GM12872 (cell line): Measurements from ENCODE around the gene MRPL34.

ENCODE experiments used
- TF ChIP-seq, protein P1 (sequence below): IDR thresholded peaks from 3 replicates; pipeline ENCODE4 v1.5.1; 2011; ENCODE audit warnings: low read depth, mild to moderate bottlenecking, low read length, moderate library complexity; ENCODE audit not compliant: insufficient read depth

Gene MRPL34

DNA sequence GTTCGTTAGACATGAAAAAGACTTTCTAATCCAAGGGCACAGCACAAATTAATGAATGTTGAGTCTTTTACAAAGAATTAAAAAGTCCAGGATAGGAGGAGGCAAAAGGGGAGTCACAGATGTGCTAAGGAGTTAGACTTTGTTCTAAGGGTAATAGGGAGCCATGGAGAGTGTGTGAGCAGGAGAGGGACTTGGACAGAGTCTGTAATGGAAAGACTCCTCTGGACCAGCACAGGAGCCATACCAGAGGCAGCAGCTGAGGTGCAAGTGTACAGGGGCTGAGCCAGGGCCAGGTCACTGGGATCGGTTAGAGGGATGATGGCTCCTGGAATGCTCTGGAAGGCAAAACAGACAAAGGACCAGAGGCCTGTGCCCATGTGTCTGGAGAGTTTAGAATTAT lies 42.2 kb downstream of the MRPL34 start:
- TF ChIP-seq, protein P1, sequence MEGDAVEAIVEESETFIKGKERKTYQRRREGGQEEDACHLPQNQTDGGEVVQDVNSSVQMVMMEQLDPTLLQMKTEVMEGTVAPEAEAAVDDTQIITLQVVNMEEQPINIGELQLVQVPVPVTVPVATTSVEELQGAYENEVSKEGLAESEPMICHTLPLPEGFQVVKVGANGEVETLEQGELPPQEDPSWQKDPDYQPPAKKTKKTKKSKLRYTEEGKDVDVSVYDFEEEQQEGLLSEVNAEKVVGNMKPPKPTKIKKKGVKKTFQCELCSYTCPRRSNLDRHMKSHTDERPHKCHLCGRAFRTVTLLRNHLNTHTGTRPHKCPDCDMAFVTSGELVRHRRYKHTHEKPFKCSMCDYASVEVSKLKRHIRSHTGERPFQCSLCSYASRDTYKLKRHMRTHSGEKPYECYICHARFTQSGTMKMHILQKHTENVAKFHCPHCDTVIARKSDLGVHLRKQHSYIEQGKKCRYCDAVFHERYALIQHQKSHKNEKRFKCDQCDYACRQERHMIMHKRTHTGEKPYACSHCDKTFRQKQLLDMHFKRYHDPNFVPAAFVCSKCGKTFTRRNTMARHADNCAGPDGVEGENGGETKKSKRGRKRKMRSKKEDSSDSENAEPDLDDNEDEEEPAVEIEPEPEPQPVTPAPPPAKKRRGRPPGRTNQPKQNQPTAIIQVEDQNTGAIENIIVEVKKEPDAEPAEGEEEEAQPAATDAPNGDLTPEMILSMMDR, result no peak

DNA sequence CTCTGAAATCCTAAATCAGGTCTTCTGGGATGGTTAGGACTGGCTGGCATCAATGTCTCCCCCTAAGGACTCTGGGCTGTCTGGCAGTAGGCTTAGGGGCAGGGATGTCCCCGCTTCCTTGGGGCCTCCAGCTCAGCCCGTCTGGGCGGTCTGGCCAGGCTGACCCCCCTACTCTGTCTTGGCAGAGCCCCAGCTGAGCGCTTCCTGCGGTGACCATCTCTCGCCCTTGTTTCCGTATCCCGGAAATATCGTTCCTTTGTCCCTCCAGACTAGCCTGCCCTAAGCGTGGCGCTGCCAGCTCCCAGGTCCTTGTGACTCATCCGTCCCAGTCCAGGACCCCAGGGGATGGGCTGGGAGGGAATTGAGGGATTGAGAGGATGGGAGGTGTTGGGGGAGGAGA lies 43.0 kb downstream of the MRPL34 start:
- TF ChIP-seq, protein P1, result no peak

DNA sequence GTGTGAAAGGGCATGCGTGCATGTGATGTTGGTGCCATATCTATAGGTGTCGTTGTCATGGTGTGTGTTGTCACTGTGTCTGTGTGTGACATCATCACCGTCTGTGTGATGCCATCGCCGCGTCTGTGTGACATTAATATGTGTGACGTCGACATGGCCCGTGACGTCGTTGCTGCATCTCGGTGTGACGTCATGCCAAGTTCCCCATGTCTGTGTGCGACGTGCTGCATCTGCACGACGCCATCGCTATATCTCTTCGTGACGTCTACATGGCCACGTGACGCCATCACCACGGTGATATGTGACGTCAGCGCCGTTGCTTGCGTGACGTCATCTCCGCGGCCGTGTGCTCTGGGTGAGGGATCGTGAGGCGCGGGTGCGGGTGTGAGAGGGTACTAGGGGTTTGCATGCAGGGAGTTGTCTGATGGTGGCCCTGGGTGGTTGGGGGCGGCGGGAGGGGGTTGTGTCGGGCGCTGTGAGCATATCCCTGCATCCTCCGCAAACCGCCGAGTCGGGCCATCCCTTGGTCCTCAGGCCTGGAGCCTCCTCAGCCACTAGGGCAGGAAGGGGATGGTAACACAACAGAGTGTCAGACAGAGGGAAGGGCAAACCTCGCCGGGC lies 46.3 kb downstream of the MRPL34 start:
- TF ChIP-seq, protein P1, result no peak

DNA sequence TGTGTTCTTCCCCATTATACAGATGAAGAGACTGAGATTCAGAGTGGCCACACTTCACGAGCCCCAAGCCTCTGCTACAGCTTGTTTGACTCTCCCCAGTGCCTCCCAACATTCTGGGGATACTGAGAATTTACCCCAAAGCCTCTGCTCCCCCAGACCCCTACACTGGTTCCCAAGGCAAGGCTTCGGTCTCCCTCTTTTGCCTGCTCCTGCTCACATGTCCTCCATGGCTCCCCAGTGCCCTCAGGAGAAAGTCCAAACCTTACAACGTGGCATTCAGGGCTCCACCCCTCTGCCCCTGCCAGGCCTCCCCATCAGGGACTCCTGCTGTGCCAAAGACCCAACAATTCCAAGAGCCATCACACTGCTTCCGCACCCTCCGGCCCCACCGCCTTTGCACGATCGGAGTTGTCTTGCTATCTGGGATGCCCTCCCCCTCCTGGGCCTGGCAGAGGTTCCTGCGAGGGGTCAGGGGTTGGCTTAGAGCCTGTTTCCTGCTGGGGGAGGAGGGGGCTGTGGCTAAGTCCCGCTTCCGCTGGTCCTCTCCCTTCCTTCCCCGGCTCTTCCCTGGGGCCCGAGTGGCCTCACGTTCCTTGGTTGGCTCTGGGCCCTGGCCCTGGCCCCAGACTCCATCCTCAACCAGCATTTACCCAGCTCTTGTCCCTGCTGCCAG lies 47.1 kb downstream of the MRPL34 start:
- TF ChIP-seq, protein P1, result no peak

DNA sequence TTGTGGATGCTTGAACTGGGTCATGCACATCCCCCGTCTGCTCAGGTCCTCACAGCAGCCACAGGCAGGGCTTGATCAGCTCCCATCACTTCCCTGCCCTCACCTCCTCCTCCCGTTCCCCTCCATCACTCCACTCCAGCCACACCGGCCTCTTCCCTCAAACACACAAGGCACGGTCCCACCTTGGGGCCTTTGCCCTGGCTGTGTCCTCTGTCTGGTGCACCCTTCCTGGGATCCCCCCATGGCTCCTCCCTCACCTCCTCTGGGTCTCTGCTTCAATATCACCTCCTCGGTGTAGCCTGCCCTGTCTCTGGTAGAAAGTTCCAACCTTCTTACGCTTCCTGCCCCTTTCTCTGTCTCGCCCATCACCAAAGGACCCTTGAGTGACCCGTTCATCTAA lies 47.7 kb downstream of the MRPL34 start:
- TF ChIP-seq, protein P1, result no peak
